ENCODE measurements around the gene TRNAU1AP. TPM values are rescaled to one million over a fixed set of nuclear protein-coding genes. Genes with fewer than 3 reads are reported as not detected.

The TRNAU1AP gene
- total and polyA plus RNA-seq, 2 of the 13 experiments (the other 11 are each of a cell fraction or from before 2014, with no cell fraction given), result 29.0 to 42.9 TPM

DNA sequence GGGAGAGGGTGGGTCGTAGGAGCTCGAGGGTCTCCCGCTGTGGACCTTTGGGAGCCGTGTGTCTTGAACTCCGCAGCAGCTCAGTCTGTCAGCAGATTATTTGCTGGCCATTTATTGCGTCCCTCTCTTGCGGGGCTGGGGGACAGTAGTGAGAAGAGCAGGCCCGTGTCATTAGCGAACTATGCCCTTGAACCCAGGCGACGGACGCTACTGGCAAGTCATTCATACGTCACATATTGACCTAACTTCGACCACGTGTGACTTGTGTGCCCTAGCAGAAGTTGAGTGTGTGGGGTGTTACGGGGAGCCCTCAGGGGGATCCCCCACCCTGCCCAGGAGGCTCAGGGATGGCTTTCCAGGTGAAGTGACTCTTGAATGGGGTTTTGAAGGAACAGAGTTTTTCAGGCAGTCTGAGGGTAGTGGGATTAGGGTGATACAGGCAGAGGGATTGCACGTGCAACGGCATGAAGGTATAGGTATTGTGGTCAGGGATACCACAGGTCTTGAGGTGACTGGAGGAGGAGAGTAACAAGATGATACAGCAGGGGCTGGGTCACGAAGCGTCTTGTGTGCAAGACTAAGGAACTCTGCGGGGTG is 34.0 kb upstream of the TRNAU1AP start (continued):
- peak; percentile 53; the same call in 1 of the 2 replicates for TF ChIP-seq HOXA3 (CRISPR knock-in tag; IDR thresholded peaks at IDR 0.05)
- no peak for TF ChIP-seq NFKBIZ (CRISPR knock-in tag; IDR thresholded peaks at IDR 0.05)
- no peak for TF ChIP-seq CENPBD1 (CRISPR knock-in tag; IDR thresholded peaks at IDR 0.05; ENCODE audit: borderline replicate concordance, low read depth)
- TF ChIP-seq, protein P1, sequence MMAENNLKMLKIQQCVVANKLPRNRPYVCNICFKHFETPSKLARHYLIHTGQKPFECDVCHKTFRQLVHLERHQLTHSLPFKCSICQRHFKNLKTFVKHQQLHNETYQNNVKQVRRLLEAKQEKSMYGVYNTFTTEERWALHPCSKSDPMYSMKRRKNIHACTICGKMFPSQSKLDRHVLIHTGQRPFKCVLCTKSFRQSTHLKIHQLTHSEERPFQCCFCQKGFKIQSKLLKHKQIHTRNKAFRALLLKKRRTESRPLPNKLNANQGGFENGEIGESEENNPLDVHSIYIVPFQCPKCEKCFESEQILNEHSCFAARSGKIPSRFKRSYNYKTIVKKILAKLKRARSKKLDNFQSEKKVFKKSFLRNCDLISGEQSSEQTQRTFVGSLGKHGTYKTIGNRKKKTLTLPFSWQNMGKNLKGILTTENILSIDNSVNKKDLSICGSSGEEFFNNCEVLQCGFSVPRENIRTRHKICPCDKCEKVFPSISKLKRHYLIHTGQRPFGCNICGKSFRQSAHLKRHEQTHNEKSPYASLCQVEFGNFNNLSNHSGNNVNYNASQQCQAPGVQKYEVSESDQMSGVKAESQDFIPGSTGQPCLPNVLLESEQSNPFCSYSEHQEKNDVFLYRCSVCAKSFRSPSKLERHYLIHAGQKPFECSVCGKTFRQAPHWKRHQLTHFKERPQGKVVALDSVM (CRISPR knock-in tag; IDR thresholded peaks at IDR 0.05), result 0 out of 2 replicates have a peak, but pooled peaks have one; percentile 1
- TF ChIP-seq ZSCAN20 (CRISPR knock-in tag; IDR thresholded peaks at IDR 0.05; ENCODE audit: borderline replicate concordance), result no peak
- TF ChIP-seq MXI1 (IDR thresholded peaks at IDR 0.05; ENCODE audit: borderline replicate concordance, low read depth, low read length), result peak; percentile 49; the same call in 1 of the 3 replicates
- no peak for TF ChIP-seq SRSF4 (IDR thresholded peaks at IDR 0.05; ENCODE audit: low read depth, low read length, poor library complexity, severe bottlenecking)
- peak in 1 of 2 experiments; percentile 25; a peak in 1 of 4 replicates for TF ChIP-seq EP300 (IDR thresholded peaks at IDR 0.05; ENCODE audit: low read depth in 2 of 2, low read length in 2 of 2)
- TF ChIP-seq EP300 (CRISPR knock-in tag; IDR thresholded peaks at IDR 0.05; ENCODE audit: borderline replicate concordance), result peak; percentile 57; the same call in 1 of the 2 replicates
- TF ChIP-seq DPF2 (CRISPR knock-in tag; IDR thresholded peaks at IDR 0.05; ENCODE audit: borderline replicate concordance, low read depth), result 0 out of 2 replicates have a peak, but pooled peaks have one; percentile 14
- TF ChIP-seq, protein P2, sequence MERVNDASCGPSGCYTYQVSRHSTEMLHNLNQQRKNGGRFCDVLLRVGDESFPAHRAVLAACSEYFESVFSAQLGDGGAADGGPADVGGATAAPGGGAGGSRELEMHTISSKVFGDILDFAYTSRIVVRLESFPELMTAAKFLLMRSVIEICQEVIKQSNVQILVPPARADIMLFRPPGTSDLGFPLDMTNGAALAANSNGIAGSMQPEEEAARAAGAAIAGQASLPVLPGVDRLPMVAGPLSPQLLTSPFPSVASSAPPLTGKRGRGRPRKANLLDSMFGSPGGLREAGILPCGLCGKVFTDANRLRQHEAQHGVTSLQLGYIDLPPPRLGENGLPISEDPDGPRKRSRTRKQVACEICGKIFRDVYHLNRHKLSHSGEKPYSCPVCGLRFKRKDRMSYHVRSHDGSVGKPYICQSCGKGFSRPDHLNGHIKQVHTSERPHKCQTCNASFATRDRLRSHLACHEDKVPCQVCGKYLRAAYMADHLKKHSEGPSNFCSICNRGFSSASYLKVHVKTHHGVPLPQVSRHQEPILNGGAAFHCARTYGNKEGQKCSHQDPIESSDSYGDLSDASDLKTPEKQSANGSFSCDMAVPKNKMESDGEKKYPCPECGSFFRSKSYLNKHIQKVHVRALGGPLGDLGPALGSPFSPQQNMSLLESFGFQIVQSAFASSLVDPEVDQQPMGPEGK (CRISPR knock-in tag; IDR thresholded peaks at IDR 0.05), result peak; percentile 18; the same call in 1 of the 2 replicates
- TF ChIP-seq ZNF350 (CRISPR knock-in tag; IDR thresholded peaks at IDR 0.05; ENCODE audit: borderline replicate concordance, low read depth), result no peak; the same call in 1 of the 2 replicates
- TF ChIP-seq ETV6 (CRISPR knock-in tag; conservative IDR thresholded peaks at IDR 0.05), result no peak
- no peak for TF ChIP-seq ZNF30 (CRISPR knock-in tag; IDR thresholded peaks at IDR 0.05)
- TF ChIP-seq ZNF329 (CRISPR knock-in tag; IDR thresholded peaks at IDR 0.05; ENCODE audit: low read depth), result no peak
- peak; percentile 61; the same call in 1 of the 2 replicates for TF ChIP-seq HNF4A (CRISPR knock-in tag; IDR thresholded peaks at IDR 0.05)
- TF ChIP-seq MYNN (CRISPR knock-in tag; IDR thresholded peaks at IDR 0.05; ENCODE audit: low read depth), result 0 out of 2 replicates have a peak, but pooled peaks have one; percentile 27
- 0 out of 2 replicates have a peak, but pooled peaks have one; percentile 27 for TF ChIP-seq IKZF5 (CRISPR knock-in tag; IDR thresholded peaks at IDR 0.05)
